Gastrocnemius medialis (tissue), 4 donors: Measurements from ENCODE around the gene RTN4RL1. TPM values are rescaled to one million over a fixed set of nuclear protein-coding genes. Genes with fewer than 3 reads are reported as not detected.

ENCODE experiments used
- ATAC-seq, 2 donors: fragments of 150-250 bp; one replicate each; pipeline ENCODE4 v1.9.1; 2016
- DNase-seq, 2 donors: peaks; one replicate each; pipeline ENCODE4 v3.0.0-alpha.2; 2019
- H3K27ac ChIP-seq, 4 donors: fragments of 200-600 bp; sonication (generic); 1 replicate in 1 of 4; 2 replicates in 3 of 4; pipeline ENCODE4 v1.5.1; 2016 to 2018; ENCODE audit warnings: mild to moderate bottlenecking in 2 of 4, moderate library complexity in 1 of 4
- H3K27me3 ChIP-seq, 3 donors: fragments of 200-600 bp; sonication (generic) in 2 of 3; 1 replicate in 1 of 3; 2 replicates in 2 of 3; pipeline versions ENCODE4 v1.5.1 to v1.6.0; 2016 to 2019; ENCODE audit warnings: mild to moderate bottlenecking in 1 of 3, moderate library complexity in 1 of 3
- H3K36me3 ChIP-seq, 2 donors: fragments of 200-600 bp; sonication (generic) in 1 of 2; one replicate each; pipeline ENCODE4 v1.5.1; 2017 to 2018
- H3K4me1 ChIP-seq, 2 donors: fragments of 200-600 bp; sonication (generic) in 1 of 2; one replicate each; pipeline ENCODE4 v1.5.1; 2016 to 2017; ENCODE audit warnings: mild to moderate bottlenecking in 2 of 2
- H3K4me3 ChIP-seq, 4 donors: fragments of 200-600 bp; sonication (generic) in 3 of 4; 1 replicate in 1 of 4; 2 replicates in 3 of 4; pipeline ENCODE4 v1.5.1; 2016 to 2019; ENCODE audit warnings: mild to moderate bottlenecking in 2 of 4
- H3K9me3 ChIP-seq, 3 donors: fragments of 200-600 bp; sonication (generic) in 2 of 3; 1 replicate in 1 of 3; 2 replicates in 2 of 3; pipeline ENCODE4 v1.5.1; 2016 to 2019
- CTCF ChIP-seq, 5 experiments: fragments of 450-650 bp in 3 of 5; fragments of 200-600 bp in 2 of 5; sonication (generic) in 2 of 5; IDR thresholded peaks in 4 of 5; conservative IDR thresholded peaks in 1 of 5; 1 replicate in 4 of 5; 2 replicates in 1 of 5; pipeline ENCODE4 v1.5.1; 2016 to 2019; ENCODE audit warnings: antibody characterized with exemption in 5 of 5, mild to moderate bottlenecking in 3 of 5, moderate library complexity in 3 of 5
- POLR2A ChIP-seq, 2 donors: fragments of 450-650 bp; IDR thresholded peaks; one replicate each; pipeline ENCODE4 v1.6.1; 2017; ENCODE audit warnings: antibody characterized with exemption in 2 of 2, mild to moderate bottlenecking in 2 of 2, moderate library complexity in 2 of 2
- in situ Hi-C, 4 donors: fragments of 200-750 bp; cut with MboI; loops; one replicate each; pipeline versions ENCODE4 v1.15.0 to v1.8.0; 2017; ENCODE audit warnings: low sequenced_read_pairs in 4 of 4
- intact Hi-C: fragments of 100-400 bp; cut with DNase I; formaldehyde crosslinking; loops from one replicate; pipeline ENCODE4 v1.15.1; 2023; ENCODE audit warnings: low total_unique reads
- total RNA-seq, 4 donors: library from RNA; depleted of rRNA; stranded (reverse); fragments of >200 nt; gene quantifications; one replicate each; pipeline versions ENCODE4 v1.1.0 to v1.2.3, GENCODE V29; 2016

RTN4RL1 gene
- total RNA-seq, 4 donors from 2014 or later, result 0.31 to 1.7 (median 1.2) TPM

GRCh38 chr17:1913702-1914101, 111.4 kb downstream of the RTN4RL1 start:
- Histone ChIP-seq H3K9me3 (no peaks in the 10 kb centered on the region), H3K27ac (no peak overlapping the region), H3K36me3 (no peaks in the 10 kb centered on the region), H3K27me3 (peaks cover 5 to 10% (median 6%) of the 10 kb centered on the region in 3 donors), H3K4me3 (no peak overlapping the region), H3K4me1 (peaks cover 3 to 4% of the 10 kb centered on the region in 2 donors)
- in situ Hi-C loops, result loop anchor here in 3 of 4 donors (5.0 to 25.0 kb wide), 4 partner anchors 111 to 349 kb away; partner anchors contain the start of gene RTN4RL1 (in 3 of the 3)
- DNase-seq (no peak), ATAC-seq (no peak)
- intact Hi-C loops, result no loop called here
- TF ChIP-seq CTCF (IDR thresholded peaks at IDR 0.05 in 4 of 5, conservative IDR thresholded peaks at IDR 0.05 in 1 of 5), result no peak

GRCh38 chr17:1912146-1912545, 113.0 kb downstream of the RTN4RL1 start:
- no peak for TF ChIP-seq CTCF (IDR thresholded peaks at IDR 0.05 in 4 of 5, conservative IDR thresholded peaks at IDR 0.05 in 1 of 5)
- H3K36me3 ChIP-seq, result no peaks in the 10 kb centered on the region
- H3K27me3 ChIP-seq, result peaks cover 6 to 15% (median 8%) of the 10 kb centered on the region in 3 donors
- ATAC-seq, result no peak
- no peaks in the 10 kb centered on the region for H3K9me3 ChIP-seq
- in situ Hi-C loops, result loop anchor here in 3 of 4 donors (5.0 to 25.0 kb wide), 4 partner anchors 113 to 350 kb away; partner anchors contain the start of gene RTN4RL1 (in 3 of the 3)
- no peak overlapping the region for H3K4me3 ChIP-seq
- intact Hi-C loops, result no loop called here
- peaks cover 17 to 18% of the 10 kb centered on the region in 2 donors for H3K4me1 ChIP-seq
- no peak for DNase-seq
- H3K27ac ChIP-seq, result no peak overlapping the region

- intact Hi-C loops, result loop anchor here (2.0 to 10.0 kb wide), 2 partner anchors 93 to 375 kb away; no protein-coding TSS in a partner anchor
- Histone ChIP-seq H3K27ac (no peak overlapping the region), H3K36me3 (no peaks in the 10 kb centered on the region), H3K27me3 (peaks cover 6 to 15% (median 8%) of the 10 kb centered on the region in 3 donors), H3K9me3 (no peaks in the 10 kb centered on the region), H3K4me1 (peaks cover 23 to 24% of the 10 kb centered on the region in 2 donors), H3K4me3 (no peak overlapping the region)
- in situ Hi-C loops, result loop anchor here (5.0 to 25.0 kb wide), 4 partner anchors 115 to 352 kb away; partner anchors contain the start of gene RTN4RL1 (in 4 of the 4)
- TF ChIP-seq CTCF (IDR thresholded peaks at IDR 0.05 in 4 of 5, conservative IDR thresholded peaks at IDR 0.05 in 1 of 5), result no peak
- TF ChIP-seq POLR2A (IDR thresholded peaks at IDR 0.05), result no peak
- DNase-seq, result no peak
- ATAC-seq, result no peak
These were observed 115.1 kb downstream of the RTN4RL1 start for GRCh38 chr17:1909985-1910384.

GRCh38 chr17:1908699-1909309, 116.3 kb downstream of the RTN4RL1 start:
- DNase-seq, result peak; percentile 41 to 55
- Histone ChIP-seq H3K9me3 (no peaks in the 10 kb centered on the region), H3K4me1 (peaks cover 30 to 32% of the 10 kb centered on the region in 2 donors), H3K27ac (no peak overlapping the region), H3K4me3 (peak overlapping the region; percentile 18 to 46 (median 30)), H3K36me3 (no peaks in the 10 kb centered on the region), H3K27me3 (peaks cover 6 to 13% (median 8%) of the 10 kb centered on the region in 3 donors)
- ATAC-seq, result peak; percentile 78 to 85
- intact Hi-C loops, result loop anchor here (1.0 to 10.0 kb wide), 4 partner anchors 94 to 376 kb away; partner anchors contain the start of gene OVCA2
- TF ChIP-seq CTCF (IDR thresholded peaks at IDR 0.05 in 4 of 5, conservative IDR thresholded peaks at IDR 0.05 in 1 of 5), result peak; percentile 63 to 81 (median 76)
- TF ChIP-seq POLR2A (IDR thresholded peaks at IDR 0.05), result no peak
- in situ Hi-C loops, result loop anchor here (10.0 to 25.0 kb wide), 3 partner anchors 116 to 353 kb away; partner anchors contain the start of gene RTN4RL1 (in 1 of the 4)
